T follicular helper cell (primary cell): ENCODE measurements around the gene DNAH14.
"Not testable (repeated sequence)": the region's sequence is repeated elsewhere in the genome, so short reads cannot be mapped to it uniquely, and the experiment has no call there.

Experiments used
- DNase-seq: peaks from one replicate; pipeline ENCODE4 v3.0.0-alpha.2; 2020; ENCODE audit warnings: low read depth
- total RNA-seq, 2 experiments: gene quantifications; one replicate each; lab custom pipeline; 2026; lab: John Stamatoyannopoulos, UW

Gene DNAH14
- 0.04 to 0.06 reads per million in 2 experiments for total RNA-seq

DNA sequence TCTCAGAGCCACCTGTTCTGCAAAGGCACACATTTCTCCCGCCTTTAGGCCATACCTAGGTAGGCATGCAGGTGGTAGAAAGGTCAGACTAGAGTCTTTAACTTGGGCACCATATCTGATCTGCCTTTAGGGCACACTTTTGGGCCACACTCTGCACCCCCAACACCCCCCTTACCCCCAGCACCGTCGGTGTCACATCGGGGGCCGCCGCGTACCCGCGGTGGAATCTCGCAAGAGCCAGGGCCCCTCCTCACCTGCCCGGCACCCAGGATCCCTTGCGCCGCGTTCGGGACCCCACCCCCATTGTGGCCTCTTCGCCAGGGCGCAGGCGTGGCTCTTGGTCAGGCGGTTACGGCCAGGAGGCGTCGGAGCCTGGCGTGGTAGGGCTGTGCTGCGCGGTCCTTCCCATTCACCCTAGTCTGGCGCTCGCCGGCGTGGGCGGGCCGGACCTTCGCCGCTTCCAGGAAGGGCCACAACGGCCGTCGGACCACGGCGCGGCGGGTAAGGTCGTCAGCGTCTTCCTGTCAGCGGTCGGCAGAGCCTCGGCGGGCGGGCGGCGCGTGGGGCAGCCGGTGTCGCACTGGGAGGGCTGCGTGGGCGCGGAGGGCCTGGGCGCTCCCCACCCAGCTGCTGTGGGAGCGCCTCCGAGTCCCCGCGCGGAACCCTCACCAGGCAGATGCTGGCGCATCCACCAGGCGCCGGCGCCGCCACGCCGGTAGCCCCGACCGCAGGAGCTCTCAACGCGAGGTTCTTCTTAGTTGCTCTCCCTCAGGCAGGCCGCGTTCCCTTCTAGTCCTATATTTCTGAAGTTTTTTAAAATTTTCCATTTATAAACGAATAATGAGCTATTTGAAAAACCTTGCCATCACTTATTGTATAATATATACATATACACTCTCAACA lies at the start of gene DNAH14:
Gene DNAH14 (plus strand): TSS at position 341 of the 903 bp plus-strand sequence. CDS start 23,028 bp downstream, outside the sequence.
- no peak for DNase-seq

DNA sequence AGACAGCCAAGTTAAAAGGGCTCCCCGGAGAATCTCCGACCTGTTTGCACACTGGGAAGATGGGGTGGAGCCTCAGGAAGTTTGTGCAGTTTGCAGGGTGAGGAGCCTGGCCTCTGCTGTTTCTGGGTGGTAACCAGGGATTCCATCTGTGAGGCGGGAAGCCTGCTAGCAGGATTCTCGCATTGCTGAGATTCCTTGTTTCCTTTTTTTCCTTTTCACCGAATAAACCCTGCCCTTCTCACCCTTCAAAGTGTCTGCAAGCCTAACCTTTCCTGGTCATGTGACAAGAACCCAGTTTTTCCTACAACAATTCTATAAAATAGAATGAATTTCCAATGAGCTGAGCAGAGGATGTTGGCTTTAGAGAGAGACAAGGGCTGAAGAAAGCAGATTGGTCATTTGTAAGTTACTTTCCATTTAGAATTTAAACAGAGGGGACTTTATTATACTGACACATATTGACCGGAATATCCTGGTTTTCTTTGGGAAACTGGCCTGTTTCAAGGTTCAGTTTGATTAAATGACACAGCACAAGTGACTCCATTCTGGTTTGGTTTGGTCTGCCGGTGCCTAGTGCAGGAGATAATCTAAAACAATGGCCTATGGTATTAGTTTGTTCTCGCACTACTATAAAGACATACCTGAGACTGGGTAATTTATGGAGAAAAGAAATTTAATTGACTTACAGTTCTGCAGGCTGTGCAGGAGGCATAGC lies 48.7 kb upstream of the DNAH14 start:
- DNase-seq, result no peak

DNA sequence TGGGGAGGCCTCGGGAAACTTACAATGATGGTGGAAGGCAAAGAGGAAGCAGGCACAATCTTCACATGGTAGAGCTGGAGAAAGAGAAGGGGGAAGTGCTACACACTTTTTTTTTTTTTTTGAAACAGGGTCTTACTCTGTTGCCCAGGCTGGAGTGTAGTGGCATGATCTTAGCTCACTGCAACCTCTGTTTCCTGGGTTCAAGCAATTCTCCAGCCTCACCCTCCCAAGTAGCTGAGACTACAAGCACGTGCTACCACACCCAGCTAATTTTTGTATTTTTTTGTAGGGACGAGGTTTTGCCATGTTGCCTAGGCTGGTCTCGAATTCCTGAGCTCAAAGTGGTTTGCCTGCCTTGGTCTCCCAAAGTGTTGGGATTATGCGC lies 48.2 kb upstream of the DNAH14 start:
- DNase-seq, result not testable (repeated sequence)

DNA sequence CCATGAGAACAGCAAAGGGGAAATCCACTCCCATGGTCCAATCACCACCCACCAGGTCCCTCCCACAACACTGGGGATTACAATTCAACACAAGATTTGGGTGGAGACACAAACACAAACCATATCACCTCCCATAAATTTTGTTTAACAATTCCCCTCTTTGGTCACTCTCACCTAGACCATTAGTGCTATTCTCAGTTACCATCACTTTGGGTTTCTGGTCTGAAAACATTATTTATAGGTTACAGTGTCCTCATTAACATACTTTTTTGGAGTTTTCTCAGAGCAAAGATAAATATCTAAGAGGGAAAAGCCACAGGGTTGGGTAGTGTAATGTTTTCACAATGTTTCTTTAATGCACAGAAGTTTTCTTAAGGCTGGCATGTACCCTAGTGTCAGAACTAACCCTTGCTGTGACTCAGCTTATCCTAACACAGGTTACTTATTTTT lies 47.7 kb upstream of the DNAH14 start:
- DNase-seq, result no peak

DNA sequence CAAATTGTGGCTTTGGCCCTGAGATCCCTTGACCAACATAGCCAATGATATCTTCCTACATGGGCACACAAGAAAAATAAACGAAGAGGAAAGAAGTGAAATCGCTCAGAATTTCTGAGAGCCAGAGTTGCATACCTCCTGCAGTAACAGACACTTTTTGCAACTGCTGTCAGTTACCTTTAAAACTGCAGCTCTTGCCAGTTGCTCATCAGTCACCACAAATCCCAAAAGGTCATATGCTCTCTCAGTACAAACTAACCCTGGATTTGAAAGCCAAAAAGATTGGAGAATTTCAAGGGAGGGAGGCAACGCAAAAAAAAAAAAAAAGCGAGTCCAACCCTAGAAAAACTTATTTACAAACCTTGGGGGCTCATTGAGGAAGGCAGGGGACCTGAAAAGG lies 47.2 kb upstream of the DNAH14 start:
- no peak for DNase-seq

DNA sequence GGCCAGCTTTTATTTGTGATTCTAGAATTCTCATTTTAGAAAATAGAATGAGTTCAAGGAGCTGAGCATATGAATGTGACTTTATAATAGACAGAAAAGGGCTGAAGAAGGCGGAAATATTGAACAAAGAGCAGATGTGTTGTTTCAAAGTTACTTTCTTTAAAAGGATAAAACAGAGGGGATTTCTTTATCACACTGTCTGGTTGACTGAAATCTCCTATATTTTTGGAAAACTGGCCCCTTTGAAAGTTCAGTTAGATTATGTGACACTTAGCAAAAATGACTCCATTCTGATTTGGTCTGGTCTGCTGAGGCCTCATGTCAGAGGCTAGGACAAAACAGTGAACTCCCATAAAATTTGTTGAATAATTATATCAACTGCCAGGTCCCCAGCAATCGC lies 46.4 kb upstream of the DNAH14 start:
- no peak for DNase-seq

DNA sequence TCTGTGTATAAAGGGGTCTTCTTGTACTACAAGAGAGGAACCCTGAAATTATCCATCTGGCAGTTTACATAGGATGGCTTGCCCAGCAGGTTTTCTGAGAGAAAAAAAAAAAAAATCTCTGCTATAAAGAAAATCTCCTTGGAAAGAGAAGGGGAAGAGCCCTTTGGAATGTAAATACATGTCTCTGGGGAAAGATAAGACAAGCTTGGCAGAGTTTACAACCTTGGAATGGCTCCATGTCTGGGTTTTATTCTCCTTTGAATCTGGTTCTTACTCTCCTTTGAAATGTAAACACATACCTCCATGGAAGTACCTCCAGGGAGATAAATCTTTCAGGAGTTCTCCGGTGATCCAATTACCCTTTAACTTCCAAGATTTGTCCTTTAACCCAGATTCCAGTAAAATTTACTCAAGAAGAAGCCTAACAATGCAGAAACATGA lies 45.1 kb upstream of the DNAH14 start:
- DNase-seq, result no peak

DNA sequence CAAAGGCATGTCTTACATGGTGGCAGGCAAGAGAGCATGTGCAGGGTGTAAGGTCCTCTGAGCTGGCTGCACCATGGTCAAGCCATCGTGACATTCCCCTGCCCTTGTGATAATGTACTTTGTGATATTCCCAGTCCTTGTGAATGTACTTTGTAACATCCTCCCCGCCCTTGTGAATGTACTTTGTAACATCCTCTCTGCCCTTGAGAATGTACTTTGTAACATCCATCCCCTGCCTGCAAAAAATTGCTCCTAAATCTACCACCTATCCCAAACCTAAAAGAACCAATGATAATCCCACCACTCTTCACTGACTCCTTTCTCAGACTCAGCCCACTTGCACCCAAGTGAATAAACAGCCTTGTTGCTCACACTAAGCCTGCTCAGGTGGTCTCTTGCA lies 44.1 kb upstream of the DNAH14 start:
- DNase-seq, result not testable (repeated sequence)

DNA sequence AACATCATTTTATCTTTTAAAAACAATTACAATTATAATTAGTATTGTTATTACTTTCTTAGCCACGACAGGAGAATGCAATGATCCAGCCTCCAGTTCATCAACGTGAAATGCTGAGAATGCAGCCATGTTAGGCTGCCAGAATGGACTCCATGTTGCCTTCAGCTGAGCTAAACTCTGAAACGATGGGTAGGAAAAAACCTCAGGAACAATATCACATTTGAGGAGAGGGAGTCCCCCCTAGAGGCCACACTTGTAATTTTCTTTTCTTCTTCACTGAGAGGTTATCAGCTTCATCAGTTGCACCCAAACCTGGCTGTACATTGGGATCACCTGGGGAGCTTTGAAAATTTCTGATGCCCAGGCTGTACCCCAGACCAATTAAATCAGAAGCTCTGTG lies 34.6 kb upstream of the DNAH14 start:
- DNase-seq, result no peak

DNA sequence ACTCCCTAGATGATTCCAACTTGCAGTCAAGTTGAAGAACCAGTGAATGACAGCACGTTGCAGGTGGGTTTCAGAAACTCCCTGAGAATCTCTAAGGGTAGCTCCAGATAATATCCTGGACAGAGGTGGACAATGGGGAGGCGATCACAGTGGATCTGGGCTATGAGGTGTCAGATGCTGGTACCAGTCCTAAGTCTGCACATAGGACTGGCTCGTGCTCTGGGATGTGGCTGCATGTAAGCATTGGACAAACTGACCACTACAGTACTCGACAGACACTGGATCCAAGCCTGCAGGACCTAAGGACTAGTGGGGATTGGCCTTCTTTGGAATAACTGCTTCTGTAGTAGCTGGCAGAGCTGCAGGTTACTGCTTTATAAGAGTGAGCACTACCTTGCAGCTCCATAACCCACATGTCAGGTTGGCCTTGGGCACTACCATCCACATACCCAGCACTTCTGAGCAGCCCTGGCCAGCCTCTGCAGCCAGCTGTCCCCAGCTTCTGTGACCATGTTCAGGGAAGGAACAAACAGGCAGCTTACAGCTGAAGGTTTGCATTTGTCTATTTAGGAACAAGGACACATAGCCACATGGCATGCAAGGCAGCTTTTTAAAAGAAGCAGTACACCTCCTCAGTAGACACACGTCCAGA lies 33.2 kb upstream of the DNAH14 start:
- no peak for DNase-seq

DNA sequence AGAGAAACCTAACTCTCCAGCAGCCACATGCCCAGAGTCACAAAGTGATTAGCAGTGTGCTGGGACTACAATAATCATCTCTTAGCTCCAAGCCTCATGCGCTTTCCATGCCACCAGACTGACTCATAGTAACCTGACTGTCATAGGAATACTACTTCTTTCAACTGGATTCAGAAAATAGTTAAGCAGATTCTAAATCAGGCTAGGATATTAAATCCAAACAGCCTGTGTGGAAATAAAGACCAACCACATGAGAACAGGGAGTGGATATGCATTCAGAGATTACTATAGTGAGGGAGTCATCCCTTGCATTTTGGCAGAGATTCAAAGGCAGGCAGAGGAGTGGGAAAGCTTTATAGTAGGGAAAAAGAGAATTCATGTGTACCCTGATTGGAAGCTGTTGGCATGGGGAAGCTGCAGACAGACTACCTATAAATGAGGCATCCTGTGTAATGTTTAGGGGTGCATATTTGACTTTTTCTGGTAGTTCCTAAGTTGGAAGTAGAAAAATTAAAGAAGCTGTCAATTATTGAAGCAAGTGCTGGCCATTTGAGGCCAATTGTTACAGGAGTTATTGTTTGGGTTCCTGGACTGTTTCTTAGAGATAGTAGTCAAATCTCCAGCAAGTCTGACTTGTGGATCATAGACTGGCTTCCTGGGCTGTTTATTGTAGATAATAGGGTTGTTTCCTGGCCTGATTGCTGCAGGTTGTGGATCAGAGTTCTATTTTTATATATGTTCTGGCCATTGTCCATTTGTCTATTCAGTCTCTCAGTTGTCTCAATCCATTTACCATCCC lies 31.7 kb upstream of the DNAH14 start:
- DNase-seq, result no peak

DNA sequence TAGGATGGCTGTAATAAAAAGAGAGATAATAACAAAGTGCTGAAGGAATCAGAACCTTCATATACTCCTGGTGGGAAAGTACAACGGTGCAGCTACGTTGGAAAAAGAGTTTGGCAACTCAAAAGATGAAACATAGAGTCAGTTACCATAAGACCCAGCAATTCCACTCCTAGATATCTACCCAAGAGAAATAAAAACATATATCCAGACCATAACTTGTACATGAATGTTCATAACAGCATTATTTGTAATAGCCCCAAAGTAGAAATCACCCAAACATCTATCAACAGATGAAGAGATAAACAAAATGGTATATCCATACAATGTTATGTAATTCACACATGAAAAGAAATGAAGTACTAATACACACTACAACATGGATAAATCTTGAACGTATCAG lies 30.5 kb upstream of the DNAH14 start:
- no peak for DNase-seq

DNA sequence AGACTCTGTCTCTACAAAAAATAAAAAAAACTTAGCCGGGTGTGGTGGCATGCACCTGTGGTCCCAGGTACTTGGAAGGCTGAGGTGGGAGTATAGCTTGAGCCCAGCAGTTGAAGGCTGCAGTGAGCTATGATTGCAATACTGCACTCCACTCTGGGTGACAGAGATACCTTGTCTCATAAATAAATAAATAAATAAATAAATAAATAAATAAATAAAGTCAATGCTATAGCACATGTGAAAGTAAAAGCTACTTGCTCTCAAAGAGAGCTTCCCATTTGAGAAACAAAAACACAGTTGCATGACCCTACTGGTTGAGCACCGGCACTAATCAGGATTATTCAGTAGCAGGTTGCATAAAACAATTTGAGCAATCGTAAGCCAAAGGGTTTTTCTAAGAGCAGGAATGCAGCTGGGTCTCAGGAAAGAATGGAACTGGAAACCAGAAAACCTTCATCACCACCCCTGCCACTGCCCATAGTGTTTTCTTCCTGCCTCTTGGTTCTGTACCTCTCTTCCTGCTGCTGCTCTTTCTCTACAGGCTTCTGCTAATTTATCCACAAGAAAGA lies 29.3 kb upstream of the DNAH14 start:
- DNase-seq, result no peak

DNA sequence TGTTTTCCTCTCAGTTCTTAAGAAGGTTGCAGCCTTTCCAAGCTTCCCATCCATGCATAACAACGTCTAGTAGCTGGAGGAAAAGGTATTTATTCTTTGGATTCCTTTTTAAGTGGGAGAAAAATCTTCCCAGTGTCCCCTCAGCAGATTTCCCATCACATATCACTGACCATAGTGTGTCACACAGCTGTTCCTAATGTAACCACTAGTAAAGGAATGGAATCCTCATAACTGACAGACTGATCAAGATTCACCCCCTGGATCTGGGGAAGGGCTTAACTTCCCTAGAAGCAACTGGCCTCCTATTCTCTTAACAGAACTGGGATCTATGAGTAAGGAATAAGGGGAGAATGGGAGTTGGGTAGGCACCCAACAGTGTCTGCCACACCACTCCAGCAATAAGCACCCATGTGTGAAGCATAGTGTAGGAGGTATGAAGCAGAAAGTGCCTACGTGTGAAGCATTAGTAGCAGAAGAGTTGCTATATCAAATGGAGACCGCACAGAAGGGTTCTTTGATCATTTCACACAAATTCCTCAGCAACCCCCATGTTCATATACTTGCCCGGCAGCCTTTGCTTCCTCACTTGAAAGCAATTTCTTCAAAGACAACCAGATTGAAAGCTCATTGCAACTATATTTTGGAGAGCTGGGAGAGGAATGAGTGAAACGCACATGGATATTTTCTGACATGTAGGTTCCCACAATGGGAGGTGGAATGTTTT lies 28.2 kb upstream of the DNAH14 start:
- no peak for DNase-seq

DNA sequence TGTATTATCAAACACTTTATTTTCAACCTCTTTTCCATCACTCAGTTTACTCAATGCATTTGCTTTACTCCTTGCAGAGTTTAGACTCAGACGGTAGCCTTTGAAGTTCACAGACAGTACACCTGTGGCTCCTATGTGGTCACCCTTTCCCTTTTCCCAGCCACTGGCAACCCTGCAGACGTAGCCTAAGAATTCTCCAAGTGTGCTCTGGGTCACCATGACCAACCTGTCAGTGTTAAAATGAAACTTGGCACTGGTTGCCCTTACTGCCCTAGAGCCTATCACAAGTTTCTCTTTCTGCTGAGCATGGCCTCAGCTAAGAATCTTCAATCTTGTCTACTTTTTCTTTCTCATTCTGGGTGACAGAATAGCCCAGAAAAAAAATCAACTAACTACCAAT lies 25.5 kb upstream of the DNAH14 start:
- DNase-seq, result no peak

DNA sequence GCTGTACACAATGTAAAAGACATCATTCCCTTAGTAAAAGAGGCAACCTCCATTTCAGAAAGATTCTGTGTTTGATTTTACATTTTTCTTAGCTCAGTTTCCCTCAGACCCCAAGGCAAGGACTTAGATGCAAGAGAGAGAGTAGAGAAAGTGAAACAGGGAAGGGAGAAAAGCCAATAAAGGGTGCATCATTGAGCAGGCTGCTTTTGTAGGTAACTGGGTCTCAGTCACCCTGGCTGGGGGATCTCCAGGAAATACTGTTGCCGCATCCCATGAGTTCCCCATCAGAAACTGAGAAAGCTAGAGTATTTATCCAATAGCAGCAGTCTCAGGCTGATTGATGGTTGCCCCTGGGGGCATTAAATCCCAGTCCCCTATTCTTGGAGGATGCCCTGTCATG lies 23.1 kb upstream of the DNAH14 start:
- DNase-seq, result no peak

DNA sequence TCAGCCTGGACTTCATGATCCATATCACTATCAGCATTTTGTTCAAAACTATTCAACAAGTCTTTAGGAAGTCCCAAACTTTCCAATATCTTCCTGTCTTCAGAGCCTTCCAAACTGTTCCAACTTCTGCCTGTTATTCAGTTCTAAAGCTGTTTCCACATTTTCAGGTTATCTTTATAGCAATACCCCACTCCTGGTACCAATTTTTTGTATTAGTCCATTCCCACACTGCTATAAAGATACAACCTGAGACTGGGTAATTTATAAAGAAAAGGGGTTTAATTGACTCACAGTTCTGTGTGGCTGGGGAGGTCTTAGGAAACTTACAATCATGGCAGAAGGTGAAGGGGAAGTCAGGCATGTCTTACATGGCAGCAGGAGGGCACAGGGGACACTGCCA lies 18.3 kb upstream of the DNAH14 start:
- DNase-seq, result no peak

DNA sequence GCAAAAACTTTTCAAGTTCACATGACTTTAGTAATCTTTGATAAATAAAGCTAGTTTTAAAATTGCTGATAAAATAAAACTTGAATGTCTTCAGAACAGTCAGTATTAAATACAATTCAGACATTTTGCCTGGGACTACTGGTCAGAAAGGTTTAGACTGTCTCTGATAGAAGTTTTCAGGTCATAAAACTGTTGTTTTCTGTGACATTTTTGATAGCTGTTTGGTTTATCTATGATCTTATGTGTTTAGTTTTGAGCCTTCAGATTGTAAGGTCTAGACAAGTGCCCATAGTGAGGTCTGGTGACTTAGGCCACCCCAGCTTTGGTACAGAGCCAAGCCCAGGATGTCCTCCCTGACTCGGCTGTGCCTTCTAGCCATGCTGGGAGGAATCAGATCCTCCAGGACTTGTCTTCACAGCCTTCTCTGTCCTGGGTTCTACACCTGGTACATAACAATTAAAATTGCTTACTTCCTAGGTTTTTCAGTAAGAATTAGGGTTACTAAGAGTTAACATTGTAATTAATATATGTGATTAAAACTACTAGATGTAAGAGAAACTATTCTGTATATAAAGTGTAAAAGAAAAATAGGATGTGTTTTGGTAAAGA lies 15.1 kb upstream of the DNAH14 start:
- DNase-seq, result no peak

DNA sequence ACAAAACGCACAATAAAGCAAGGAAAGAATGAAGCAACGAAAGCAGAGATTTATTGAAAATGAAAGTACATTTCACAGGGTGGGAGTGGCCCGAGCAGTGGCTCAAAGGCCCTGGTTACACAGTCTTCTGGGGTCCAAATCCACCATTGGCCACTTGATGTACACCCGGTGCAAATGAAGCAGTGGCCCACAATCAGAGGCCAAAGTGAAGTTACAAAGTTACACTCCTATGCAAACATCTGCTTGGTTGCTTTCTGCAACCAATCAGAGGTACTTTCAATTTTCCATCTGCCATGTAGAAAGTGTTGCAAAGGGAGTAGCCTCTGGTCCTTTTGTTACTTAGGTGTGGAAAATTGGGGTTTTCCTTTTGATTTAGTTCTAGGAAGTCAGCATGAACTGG lies 10.0 kb upstream of the DNAH14 start:
- DNase-seq, result no peak

DNA sequence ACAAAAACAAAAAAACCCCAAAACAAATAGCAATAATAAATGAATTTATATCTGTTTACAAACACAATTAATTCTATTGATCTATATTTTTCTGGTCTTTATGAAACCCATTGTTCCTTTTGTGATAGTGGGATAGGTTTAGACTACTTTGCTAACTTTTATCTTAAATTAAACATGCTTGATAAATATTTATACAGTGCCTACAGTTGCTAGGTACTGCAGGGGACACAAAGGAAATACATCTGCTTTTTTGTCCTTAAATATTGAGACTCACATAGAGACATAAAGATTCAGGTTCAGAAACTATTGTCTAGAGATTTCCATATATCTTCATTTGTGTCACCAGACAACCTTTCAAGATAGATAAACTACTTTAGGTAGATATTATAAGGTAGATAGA lies 8.5 kb upstream of the DNAH14 start:
- DNase-seq, result no peak
